Stimulated activated CD8-positive, alpha-beta memory T cell treated with anti-CD3 and anti-CD28 coated beads, Interleukin-12 subunit alpha, Interleukin-12 subunit beta, amount 100 ng/mL, for 1 hour (primary cell): ENCODE results near the gene DPEP2NB.
"Not testable (repeated sequence)": the region's sequence is repeated elsewhere in the genome, so short reads cannot be mapped to it uniquely, and the experiment has no call there.

ENCODE experiments used
- DNase-seq: peaks from one replicate; pipeline ENCODE4 v3.0.0-alpha.2; 2020; ENCODE audit warnings: low read depth

Gene DPEP2NB

DNA sequence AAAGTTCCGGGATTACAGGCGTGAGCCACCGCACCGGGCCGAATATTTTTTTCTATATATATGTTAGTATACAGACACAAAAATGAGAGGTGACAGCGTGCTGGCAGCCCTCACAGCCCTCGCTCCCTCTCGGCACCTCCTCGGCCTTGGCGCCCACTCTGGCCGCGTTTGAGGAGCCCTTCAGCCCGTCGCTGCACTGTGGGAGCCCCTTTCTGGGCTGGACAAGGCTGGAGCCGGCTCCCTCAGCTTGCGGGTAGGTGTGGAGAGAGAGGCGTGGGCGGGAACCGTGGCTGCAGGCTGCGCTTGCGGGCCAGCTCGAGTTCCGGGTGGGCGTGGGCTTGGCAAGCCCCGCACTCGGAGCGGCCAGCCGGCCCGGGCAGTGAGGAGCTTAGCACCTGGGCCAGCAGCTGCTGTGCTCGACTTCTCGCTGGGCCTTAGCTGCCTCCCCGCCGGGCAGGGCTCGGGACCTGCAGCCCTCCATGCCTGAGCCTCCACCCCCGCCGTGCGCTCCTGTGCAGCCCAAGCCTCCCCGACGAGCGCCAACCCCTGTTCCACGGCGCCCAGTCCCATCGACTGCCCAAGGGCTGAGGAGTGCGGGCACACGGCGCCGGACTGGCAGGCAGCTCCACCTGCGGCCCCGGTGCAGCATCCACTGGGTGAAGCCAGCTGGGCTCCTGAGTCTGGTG, 33.6 kb downstream of the DPEP2NB start:
- DNase-seq = no peak

DNA sequence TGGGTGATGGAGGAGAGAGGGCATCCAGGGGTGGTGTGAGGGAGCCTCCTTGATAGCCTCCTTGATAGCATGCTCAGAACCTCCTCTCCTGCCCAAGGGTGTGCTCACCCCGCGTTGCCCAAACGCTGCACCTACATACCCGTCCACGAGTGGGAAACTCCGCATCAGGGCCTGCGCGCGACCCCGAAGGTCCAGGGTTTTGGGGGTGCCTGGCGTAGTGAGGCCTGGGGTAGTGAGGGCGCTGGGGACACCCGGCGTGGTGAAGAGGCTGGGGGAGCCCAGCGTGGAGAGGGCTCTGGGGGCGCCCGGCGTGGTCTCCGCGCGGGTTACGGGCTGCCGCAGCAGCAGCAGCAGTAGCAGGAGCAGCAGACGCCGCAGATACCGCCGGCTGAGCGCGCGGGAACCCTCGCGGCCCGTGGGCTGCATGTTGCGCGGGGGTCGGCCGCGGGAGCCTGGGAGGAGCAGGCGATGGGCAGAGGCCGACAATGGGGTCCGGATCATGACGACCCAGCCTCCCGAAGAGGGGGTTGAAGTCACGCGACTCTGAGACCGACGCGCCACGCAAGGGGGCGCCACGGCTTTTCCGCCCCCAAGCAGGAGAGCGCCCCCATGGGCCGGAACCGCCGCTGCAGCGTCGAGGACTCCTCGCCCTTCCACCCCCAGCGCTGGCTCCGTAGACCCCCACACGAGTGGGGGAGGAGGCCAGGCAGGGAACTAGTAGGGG, 35.6 kb downstream of the DPEP2NB start, which contains the start of gene DPEP3:
Gene DPEP3 (minus strand): TSS at position 545 of the 724 bp plus-strand sequence. CDS start 119 bp downstream, at position 426.
- DNase-seq = no peak

DNA sequence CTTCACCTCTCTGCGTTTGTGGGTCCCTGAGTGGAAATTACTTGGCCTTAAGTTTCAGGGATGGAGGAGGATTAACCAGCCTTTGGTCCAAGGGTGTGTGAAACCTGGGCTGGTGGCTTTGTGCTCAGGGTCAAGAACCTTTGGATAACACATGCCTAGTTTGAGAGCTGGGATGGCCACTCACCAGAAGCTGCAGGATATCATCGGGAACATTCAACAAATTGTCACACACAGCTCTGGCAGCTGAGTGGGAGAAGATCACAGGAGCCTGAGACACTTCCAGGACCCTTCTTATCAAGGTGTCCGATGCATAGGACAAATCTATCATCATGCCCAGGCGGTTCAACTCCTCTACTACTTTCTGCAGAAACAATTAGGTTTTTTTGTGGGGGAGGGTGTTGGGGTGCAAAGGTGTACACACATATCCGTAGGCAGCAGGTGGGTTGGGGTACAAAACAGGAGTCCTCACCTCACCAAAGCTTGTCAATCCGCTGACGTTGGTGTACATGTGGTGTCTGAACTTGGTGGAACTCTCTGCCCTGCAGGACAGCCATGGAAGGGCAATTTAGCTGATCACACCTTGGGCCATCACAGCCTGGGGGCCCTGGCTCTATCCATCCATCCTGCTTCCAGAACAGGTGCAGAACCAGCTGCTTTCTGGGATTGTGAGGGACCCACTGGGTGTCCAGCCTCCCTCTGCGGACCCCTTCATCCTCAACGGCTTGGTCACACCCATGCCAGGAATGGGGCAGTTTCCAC, 38.1 kb downstream of the DPEP2NB start:
- no peak for DNase-seq

DNA sequence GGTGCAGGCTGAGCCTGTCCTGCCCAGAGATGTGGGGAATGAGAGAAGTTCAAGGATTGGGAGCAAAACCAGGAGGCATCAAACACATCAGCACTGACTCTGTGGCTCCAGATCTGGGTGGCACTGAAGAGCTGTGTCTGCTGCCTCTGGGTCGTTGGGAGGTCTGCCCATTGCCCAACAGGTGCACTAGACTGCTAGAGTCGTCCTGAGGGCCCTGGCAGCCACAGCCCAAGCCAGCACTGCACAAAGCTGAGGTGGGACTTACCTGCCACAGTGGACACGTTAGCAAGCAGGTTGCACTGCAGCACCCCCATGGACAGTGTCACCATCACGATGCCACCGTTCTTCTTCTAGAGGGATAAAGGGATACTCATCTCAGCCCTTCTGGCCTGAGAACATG, 38.7 kb downstream of the DPEP2NB start:
- DNase-seq = no peak

DNA sequence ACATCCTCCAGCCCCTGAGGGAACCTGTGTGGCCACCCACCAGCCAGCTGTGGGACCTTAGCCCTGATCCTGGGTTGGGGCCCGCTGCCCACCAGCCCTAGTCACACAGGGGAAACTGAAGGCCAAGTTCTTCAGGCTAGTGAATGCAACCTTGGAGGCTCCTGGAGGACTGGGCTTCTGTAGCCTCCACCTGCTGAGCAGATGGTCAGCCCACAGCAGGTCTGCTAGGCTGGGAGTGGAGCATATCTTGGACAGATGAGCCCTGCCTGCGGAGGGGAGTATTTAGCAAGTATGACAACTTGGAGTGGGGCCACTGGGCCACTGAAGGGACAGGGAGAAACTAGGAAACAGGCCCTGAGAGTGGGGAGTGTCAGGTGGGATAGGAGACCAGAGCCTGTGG, 39.5 kb downstream of the DPEP2NB start:
- DNase-seq = no peak

DNA sequence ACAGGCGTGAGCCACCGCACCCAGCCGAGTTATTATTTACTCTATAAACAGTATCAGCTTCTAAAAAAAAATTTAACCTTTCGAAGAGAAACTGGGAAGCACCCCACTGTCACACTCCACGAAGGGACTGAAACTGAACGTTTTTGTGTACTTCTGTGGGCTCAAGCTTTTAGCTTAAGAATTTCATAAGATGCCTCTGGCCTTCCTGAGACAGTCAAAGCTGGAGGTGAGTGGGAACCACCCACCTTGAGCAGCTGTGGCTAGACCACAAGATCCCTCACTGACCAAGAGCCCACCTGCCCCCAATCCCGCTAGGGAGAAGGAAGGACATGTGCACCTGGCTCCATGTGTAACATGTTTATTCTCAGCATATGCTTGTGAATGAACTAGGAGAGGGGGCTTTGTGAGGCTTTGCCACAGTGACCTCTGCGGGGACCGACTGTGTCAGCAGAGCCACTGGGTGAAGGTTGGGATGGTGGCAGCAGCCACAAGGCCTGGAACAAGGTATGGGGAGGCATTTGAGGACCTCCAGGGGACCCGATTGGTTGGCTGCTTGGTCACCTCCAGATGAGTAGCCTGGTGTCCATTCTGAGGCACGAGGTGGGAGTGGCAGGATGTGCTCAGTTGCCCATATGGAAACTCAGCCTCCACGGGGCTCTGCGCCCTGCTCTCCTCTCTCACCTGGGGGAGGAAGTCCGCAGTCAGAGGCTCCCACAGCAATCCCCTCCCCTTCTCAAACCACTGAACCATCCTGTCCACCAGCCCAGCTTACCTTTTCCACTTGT, 40.2 kb downstream of the DPEP2NB start:
- DNase-seq = no peak

DNA sequence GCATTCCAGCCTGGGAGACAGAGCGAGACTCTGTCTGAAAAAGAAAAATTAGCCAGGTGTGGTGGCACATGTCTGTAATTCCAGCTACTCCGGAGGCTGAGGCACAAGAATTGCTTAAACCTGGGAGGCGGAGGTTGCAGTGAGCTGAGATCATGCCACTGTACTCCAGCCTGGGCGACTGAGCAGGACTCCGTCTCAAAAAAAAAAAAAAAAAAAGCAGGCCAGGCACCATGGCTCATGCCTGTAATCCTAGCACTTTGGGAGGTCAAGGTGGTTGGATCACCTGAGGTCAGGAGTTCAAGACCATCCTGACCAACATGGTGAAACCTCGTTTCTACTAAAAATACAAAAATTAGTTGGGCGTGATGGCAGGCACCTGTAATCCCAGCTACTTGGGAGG, 43.4 kb downstream of the DPEP2NB start:
- not testable (repeated sequence) for DNase-seq

DNA sequence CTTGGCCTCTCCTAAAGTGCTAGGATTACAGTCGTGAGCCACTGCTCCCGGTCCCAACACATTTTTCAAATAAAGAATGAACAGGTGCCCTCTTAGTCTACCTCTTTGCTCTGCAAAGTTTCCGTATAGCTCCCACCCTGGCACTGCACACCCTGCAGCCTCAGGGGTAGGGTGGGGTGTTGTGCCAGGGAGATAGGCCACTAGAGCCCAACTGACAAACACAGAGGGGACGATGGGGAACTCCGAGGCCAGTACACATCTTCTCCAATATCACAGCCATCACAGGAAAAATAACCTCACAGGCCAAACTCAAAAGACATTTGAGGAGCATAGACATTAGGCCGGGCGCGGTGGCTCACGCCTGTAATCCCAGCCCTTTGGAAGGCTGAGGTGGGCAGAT, 44.6 kb downstream of the DPEP2NB start:
- DNase-seq = no peak

DNA sequence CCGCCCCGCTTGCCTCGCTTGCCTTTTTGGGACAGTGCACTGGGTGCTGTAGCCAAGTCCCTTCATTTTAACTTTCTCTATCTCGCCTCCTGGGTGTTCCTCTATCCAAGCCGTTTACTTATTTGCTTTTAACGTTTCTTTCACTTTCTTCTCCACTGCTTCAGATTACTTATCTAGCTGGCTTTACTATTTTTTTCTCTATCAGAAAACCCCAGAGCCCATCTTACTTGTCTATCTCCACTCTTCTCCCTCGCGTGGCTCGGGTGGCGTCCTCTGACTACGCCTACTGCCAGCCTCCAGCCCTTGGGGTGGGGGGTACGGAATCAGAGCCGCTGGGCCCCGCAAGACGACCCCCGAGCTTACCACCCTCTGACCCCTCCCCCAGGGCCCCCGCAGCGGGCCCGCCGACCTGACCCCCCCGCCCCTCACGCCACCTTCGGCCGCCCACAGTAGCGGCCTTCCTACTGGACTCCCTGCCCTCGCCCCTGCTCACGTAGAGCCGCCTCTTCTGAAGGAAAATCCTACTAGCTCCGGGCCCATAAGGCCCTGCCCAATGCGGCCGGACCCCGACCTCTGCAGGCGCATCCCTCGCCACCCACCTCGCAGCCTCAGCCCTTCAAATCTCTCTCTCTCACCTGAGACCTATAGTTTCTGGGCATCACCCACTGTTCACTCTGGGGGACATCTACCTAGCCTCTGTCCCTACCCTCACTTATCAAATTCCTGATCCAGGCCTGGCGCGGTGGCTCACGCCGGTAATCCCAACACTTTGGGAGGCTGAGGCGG, 46.3 kb downstream of the DPEP2NB start:
- no peak for DNase-seq

DNA sequence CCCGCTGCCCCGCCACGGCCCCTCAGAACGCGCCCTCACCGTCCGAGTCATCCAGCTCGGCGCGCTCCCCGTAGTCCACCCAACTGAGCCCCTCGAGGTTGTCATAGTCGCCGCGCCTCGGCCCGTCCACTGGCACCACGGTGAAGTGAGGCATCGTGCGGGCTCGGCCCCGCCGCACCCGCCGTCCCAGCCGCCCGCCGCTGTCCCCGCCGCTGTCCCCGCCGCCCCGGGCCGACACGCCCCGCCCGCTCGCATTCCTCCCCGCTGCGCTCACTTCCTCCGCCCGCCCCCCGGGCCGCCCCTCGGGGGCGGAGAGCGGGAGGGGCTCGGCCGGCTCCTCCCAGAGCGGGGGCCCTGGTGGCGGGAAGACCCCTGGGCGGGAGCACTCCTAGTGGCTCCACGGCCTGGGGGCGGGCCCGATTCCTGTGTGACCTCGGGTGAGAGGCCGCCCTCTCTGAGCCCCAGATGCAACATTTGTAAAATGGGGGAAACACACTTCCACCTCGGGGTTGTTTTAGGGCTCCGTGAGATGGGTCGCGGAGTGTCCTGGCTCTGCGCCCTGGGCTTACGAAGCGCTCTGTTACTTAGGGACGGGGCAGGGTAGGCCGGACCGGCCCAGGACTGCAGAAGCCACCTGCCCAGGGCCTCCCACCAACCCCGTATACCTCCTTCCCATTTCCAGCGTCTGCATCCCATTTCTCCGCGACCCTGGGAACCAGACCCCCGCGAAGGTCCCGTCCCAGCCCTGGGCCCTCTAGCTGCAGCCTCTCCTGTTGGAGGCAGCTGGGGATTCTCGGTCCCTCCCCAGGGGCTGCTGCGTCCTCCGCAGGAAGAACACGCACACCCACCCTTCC, 47.1 kb downstream of the DPEP2NB start, which contains the start of gene SLC12A4:
Gene SLC12A4 (minus strand): TSS at position 238 of the 854 bp plus-strand sequence. CDS start 84 bp downstream, at position 154.
- DNase-seq = peak; percentile 66

DNA sequence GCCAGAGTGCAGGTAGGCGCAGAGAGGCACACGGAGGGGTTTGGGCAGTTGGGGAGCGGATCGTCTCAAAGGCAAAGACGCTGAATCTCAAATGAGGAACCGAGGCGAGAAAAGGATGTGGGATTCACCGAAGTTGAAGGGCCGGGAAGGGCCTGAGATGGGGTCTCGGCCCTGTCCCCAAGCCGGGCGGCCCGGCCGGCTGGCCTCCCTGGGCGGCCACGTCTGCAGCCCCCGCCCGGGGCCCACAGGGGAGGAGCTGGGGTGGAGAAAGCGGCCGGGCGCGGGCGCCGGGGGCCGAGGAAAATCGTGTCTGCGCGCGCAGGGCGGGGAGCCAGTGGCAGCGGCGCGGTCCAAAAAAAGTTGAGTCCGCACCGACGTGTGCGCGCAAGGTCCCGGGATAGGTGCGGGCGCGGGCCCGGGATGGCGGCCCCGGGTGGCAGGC, 47.7 kb downstream of the DPEP2NB start:
- no peak for DNase-seq

DNA sequence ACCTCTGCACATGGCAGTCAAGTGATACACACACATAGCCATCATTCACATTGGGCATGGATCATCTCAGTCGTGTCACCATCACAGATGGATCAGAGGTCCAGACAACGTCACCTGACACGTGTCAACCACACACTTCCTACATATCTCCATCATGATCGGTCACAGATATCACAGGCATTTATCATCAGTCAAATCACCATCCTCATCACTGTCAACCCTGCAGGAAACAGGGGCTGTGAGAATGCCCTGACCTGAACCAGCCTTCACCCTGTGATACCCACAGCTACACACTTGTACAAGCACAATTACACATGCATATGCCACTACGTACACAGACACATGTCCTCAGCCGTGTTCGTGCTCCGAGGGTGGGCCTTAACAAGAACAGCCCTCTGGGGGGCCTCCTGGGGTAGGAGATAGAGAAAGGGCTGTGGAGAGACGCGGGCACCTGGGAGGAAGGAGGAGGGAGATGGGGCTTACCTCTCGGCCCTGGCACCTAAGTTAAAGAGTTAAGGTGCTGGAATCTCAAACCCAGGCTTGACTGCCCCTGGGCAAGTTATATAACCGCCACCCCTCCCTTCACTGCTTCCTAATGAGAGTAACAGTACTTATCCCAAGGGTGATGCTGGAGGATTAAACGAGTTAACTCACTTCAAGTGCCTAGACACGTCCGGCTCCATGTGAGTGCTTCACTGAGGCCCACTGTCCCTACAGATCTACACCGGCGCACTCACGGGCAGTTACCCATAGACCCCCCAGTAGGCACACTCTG, 48.3 kb downstream of the DPEP2NB start:
- no peak for DNase-seq

DNA sequence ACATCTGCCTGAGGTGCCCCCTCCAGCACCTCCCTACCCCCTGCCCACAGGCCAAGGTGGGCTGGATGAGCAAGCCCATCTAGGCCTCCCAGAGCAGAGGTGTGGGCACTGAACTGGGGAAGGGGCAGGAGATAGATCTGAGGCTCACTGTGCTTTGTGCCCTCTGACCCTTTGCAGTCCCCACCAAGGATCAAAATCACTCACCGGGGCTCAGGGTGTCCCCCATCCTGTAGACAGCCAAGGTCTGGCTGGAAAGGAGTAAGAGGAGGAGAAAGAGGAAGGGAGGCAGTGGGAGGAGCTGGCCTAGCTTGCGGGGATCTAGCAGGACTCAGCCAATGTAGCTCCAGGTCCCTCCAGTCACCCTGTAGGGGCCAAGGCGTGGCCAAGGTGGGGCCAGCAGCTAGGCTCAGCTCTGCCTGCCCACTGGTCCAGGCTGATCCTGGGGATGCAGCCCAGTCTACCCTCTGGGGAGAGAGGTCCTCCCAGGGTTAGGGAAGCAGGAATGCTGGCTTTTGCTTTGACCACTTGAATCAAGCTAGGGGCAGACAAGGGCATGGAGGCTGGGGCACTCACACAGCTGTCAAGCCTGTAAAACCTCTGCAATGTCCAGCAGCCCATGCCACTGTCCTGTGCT, 49.0 kb downstream of the DPEP2NB start:
- no peak for DNase-seq

DNA sequence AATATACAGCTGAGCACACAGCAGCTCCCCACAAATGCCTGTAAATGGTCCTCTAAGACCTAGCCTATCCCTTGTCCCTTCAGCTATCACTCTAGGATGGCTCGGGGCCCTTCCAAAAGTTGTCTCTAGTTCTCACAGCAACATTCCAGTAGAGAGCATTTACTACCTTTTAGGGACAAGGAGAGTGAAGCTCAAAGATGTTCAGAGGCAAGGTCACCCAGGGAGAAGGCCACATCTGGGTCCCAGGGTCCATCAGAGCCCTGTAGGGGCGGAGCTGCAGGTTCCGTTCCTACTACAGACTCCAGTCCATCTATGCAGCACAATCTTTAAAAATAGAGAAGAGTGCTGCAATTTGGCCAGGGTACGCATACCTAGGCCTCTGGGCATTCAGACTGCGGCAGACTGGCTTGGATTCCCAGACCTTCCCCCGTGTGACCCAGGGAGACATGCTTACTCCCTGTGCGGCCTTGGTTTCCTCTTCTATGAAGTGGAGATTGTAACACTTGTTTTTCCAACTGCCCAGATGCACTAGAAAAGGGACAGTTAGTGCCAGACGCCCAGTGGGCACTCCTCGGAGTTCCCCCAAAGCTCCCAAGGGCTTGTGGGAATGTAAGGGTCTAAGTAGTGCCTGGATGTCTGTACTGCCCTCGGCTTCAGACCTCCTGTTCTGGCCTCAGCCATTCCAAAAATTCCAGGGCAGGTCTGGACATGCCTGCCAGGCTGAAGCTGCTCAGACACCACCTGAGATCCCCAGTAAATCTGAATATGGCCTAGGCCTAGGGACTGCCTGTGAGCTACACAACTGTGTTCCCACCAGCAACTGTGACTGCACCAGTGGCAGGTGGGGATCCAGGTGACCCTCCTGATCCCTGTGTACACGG, 49.8 kb downstream of the DPEP2NB start:
- no peak for DNase-seq

DNA sequence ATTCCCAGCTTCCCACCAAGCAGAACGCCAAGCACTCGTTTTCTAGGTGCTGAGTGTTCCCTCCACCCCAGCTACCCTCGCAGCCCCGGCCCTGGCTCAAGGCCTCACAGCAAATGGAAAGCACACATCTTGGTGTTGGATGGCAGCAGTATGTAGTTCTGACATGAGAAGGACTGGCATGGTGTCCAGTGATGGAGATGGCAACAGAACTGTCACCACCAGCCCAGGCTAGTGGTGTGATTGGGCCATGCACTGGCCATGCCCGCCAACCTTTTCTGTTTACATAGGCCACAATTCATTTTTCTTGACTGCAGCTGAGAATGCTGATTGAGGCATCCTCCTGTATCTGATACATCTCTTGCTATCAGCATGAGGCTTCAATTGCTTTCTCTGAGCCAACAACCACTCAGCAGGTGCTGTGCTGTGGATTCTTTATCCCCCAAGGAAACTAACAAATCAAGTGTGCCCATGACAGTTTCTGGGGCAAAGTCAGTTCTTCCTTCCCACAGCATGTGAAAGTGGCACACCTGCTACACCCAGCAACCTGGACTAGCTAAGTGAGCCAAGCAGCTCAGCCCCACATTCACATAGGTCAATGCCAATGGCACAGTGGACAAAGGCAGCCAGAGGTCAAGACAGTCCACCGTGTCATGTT, 51.1 kb downstream of the DPEP2NB start:
- DNase-seq = no peak

DNA sequence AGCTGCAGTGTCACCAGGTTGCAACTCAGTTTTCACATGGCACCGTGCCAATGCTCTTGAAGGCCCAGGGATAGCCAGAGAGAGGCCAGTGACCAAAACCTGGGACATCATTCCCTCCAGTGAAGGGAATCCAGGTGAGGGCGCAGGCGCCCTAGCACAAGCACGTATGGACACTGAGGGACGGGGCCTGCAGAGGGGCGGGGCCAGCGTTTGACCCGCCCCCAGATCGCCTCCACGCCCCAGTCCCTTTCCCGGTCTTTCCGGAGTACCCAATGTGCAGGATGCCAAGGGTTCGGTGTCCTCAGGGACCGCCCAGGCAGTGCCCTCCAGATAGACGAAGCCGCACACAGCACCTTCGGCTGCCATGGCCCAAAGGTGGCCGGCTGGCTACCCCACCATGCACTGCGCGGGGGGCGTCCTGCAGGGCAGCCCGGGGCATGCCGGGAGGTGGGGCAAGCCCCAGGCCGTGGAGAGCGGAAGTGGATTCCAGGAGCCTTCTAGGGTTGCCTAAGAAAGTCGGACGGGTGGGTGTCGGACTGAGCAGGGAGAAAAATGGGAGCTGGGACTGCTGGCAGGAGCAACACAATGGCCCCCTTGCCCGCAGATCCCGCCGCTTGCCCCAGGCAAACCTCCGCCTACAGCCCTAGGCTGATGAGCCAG, 51.9 kb downstream of the DPEP2NB start:
- DNase-seq = no peak
